HEK293 (cell line): ENCODE results near the gene LRRC46.

Experiments used
- CTCF ChIA-PET: fragments of 350-600 bp; formaldehyde crosslinking; extraction: SDS; loops from one replicate; lab custom pipeline; 2021; ENCODE audit warnings: antibody characterized with exemption; lab: Yijun Ruan, JAX
- POLR2A ChIA-PET: fragments of 300-600 bp; formaldehyde crosslinking; extraction: SDS; loops from one replicate; lab custom pipeline; 2020; ENCODE audit warnings: antibody characterized with exemption, inconsistent platforms; lab: Yijun Ruan, JAX
- H3K27ac ChIP-seq: fragments of 200-500 bp; sonication (Bioruptor generic); 2 replicates; pipeline ENCODE4 v1.5.1; 2014; ENCODE audit warnings: low read depth, low read length, control low read depth, inconsistent platforms; ENCODE audit errors: extremely low read depth
- H3K36me3 ChIP-seq, 2 experiments: fragments of 200-500 bp in 1 of 2; sonication (Bioruptor generic) in 1 of 2; 1 replicate in 1 of 2; 2 replicates in 1 of 2; pipeline ENCODE4 v1.5.1; 2014 to 2017; ENCODE audit warnings: inconsistent platforms in 2 of 2, low read length in 2 of 2; ENCODE audit not compliant: control insufficient read depth in 2 of 2, insufficient read depth in 1 of 2
- H3K4me1 ChIP-seq: fragments of 200-500 bp; sonication (Bioruptor generic); 2 replicates; pipeline ENCODE4 v1.5.1; 2014; ENCODE audit warnings: mild to moderate bottlenecking, low read length, inconsistent platforms; ENCODE audit not compliant: control insufficient read depth, insufficient read depth
- H3K4me3 ChIP-seq: 2 replicates; pipeline ENCODE4 v1.5.1; 2011; ENCODE audit warnings: low read depth, mild to moderate bottlenecking, control low read depth, low read length, moderate library complexity
- H3K9me3 ChIP-seq: fragments of 200-500 bp; sonication (Bioruptor generic); 2 replicates; pipeline ENCODE4 v1.5.1; 2014; ENCODE audit warnings: low read depth, low read length, inconsistent platforms; ENCODE audit not compliant: control insufficient read depth, insufficient read depth
- BCL11A ChIP-seq: fragments of 450-650 bp; formaldehyde crosslinking; IDR thresholded peaks from 2 replicates; pipeline ENCODE4 v1.5.1; 2016; ENCODE audit warnings: low read depth, missing biosample characterization, missing genetic modification characterization
- GFI1B ChIP-seq: fragments of 450-650 bp; formaldehyde crosslinking; IDR thresholded peaks from 2 replicates; pipeline ENCODE4 v1.5.1; 2016; ENCODE audit warnings: missing biosample characterization, missing genetic modification characterization
- KLF16 ChIP-seq: fragments of 450-650 bp; formaldehyde crosslinking; IDR thresholded peaks from 2 replicates; pipeline ENCODE4 v1.5.1; 2017; ENCODE audit warnings: missing biosample characterization, missing genetic modification characterization
- SALL2 ChIP-seq: fragments of 450-650 bp; formaldehyde crosslinking; IDR thresholded peaks from 2 replicates; pipeline ENCODE4 v1.5.0; 2017; ENCODE audit warnings: missing biosample characterization, mild to moderate bottlenecking, missing genetic modification characterization, borderline replicate concordance
- SCRT2 ChIP-seq: fragments of 450-650 bp; formaldehyde crosslinking; IDR thresholded peaks from 2 replicates; pipeline ENCODE4 v1.5.1; 2016; ENCODE audit warnings: missing biosample characterization, missing genetic modification characterization
- ZBTB20 ChIP-seq: fragments of 450-650 bp; formaldehyde crosslinking; IDR thresholded peaks from 2 replicates; pipeline ENCODE4 v1.5.1; 2016; ENCODE audit warnings: missing biosample characterization, missing genetic modification characterization
- ZFP3 ChIP-seq: fragments of 450-650 bp; formaldehyde crosslinking; IDR thresholded peaks from 2 replicates; pipeline ENCODE4 v1.5.1; 2016; ENCODE audit warnings: low read depth, missing biosample characterization, missing genetic modification characterization
- ZNF10 ChIP-seq: fragments of 450-650 bp; formaldehyde crosslinking; IDR thresholded peaks from 2 replicates; pipeline ENCODE4 v1.5.1; 2017; ENCODE audit warnings: missing biosample characterization, missing genetic modification characterization
- ZNF112 ChIP-seq: fragments of 450-650 bp; formaldehyde crosslinking; IDR thresholded peaks from 2 replicates; pipeline ENCODE4 v1.5.0; 2017; ENCODE audit warnings: missing biosample characterization, missing genetic modification characterization
- ZNF121 ChIP-seq: fragments of 450-650 bp; formaldehyde crosslinking; IDR thresholded peaks from 2 replicates; pipeline ENCODE4 v1.5.1; 2016; ENCODE audit warnings: missing biosample characterization, missing genetic modification characterization
- ZNF169 ChIP-seq: fragments of 450-650 bp; formaldehyde crosslinking; IDR thresholded peaks from 2 replicates; pipeline ENCODE4 v1.5.1; 2016; ENCODE audit warnings: missing biosample characterization, missing genetic modification characterization
- ZNF175 ChIP-seq: fragments of 450-650 bp; formaldehyde crosslinking; IDR thresholded peaks from 2 replicates; pipeline ENCODE4 v1.5.1; 2016; ENCODE audit warnings: missing biosample characterization, missing genetic modification characterization
- ZNF221 ChIP-seq: fragments of 450-650 bp; formaldehyde crosslinking; IDR thresholded peaks from 2 replicates; pipeline ENCODE4 v1.5.1; 2017; ENCODE audit warnings: missing biosample characterization, missing genetic modification characterization, borderline replicate concordance
- ZNF366 ChIP-seq: fragments of 450-650 bp; formaldehyde crosslinking; conservative IDR thresholded peaks from 2 replicates; pipeline ENCODE4 v1.5.1; 2016; ENCODE audit warnings: missing biosample characterization, missing genetic modification characterization
- ZNF416 ChIP-seq: fragments of 450-650 bp; formaldehyde crosslinking; IDR thresholded peaks from 2 replicates; pipeline ENCODE4 v1.5.1; 2016; ENCODE audit warnings: missing biosample characterization, missing genetic modification characterization
- ZNF426 ChIP-seq: fragments of 450-650 bp; formaldehyde crosslinking; IDR thresholded peaks from 2 replicates; pipeline ENCODE4 v1.5.1; 2017; ENCODE audit warnings: missing biosample characterization, missing genetic modification characterization, mild to moderate bottlenecking, inconsistent platforms, moderate library complexity
- ZNF791 ChIP-seq: fragments of 450-650 bp; formaldehyde crosslinking; IDR thresholded peaks from 2 replicates; pipeline ENCODE4 v1.5.1; 2016; ENCODE audit warnings: missing biosample characterization, missing genetic modification characterization
- TF ChIP-seq, protein P1 (sequence below): fragments of 450-650 bp; formaldehyde crosslinking; IDR thresholded peaks from 2 replicates; pipeline ENCODE4 v1.5.1; 2016; ENCODE audit warnings: missing biosample characterization, missing genetic modification characterization

LRRC46 gene

DNA sequence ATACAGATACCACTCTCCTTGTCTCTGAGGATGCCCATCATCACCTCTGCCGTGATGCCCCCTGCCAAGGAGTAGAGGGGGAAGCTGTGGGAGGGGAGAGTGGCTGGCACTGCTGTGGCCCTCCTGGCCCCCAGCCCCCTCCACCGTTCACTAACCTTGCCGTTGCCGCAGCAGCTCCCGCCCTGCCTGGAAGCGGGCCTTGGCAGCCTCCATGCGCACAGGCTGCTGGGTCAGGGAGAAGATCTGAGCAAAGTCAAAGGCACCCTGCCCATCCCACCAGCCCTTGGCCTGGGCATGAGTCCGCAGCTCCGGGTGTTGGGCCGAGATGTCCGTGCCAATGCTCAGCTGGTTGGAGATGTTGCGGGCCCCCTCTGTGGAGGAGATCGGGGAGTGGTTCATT, 7.2 kb downstream of the LRRC46 start:
- peaks cover 0 to 47% of the 10 kb centered on the region in 2 experiments; a peak in 1 of 3 replicates for H3K36me3 ChIP-seq
- no peak overlapping the region for H3K4me3 ChIP-seq
- no peak for TF ChIP-seq SALL2
- TF ChIP-seq ZNF791 (tag by site-specific recombination) = no peak
- no peak for TF ChIP-seq ZNF175 (tag by site-specific recombination)
- TF ChIP-seq, protein P1, sequence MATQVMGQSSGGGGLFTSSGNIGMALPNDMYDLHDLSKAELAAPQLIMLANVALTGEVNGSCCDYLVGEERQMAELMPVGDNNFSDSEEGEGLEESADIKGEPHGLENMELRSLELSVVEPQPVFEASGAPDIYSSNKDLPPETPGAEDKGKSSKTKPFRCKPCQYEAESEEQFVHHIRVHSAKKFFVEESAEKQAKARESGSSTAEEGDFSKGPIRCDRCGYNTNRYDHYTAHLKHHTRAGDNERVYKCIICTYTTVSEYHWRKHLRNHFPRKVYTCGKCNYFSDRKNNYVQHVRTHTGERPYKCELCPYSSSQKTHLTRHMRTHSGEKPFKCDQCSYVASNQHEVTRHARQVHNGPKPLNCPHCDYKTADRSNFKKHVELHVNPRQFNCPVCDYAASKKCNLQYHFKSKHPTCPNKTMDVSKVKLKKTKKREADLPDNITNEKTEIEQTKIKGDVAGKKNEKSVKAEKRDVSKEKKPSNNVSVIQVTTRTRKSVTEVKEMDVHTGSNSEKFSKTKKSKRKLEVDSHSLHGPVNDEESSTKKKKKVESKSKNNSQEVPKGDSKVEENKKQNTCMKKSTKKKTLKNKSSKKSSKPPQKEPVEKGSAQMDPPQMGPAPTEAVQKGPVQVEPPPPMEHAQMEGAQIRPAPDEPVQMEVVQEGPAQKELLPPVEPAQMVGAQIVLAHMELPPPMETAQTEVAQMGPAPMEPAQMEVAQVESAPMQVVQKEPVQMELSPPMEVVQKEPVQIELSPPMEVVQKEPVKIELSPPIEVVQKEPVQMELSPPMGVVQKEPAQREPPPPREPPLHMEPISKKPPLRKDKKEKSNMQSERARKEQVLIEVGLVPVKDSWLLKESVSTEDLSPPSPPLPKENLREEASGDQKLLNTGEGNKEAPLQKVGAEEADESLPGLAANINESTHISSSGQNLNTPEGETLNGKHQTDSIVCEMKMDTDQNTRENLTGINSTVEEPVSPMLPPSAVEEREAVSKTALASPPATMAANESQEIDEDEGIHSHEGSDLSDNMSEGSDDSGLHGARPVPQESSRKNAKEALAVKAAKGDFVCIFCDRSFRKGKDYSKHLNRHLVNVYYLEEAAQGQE (tag by site-specific recombination) = no peak
- TF ChIP-seq ZNF416 (tag by site-specific recombination) = no peak
- TF ChIP-seq GFI1B (tag by site-specific recombination) = no peak
- no peak for TF ChIP-seq ZFP3 (tag by site-specific recombination)
- TF ChIP-seq KLF16 (tag by site-specific recombination) = no peak
- TF ChIP-seq BCL11A (tag by site-specific recombination) = no peak
- TF ChIP-seq ZNF366 (tag by site-specific recombination) = no peak
- no peak for TF ChIP-seq ZNF221 (tag by site-specific recombination)
- no peaks in the 10 kb centered on the region for H3K9me3 ChIP-seq
- H3K27ac ChIP-seq = no peak overlapping the region
- ChIA-PET POLR2A (interaction anchor here (1.0 to 1.2 kb wide), 2 partner anchors 55 to 57 kb away, joined by 4 read pairs; partner anchors contain the start of gene SP2), CTCF (interaction anchor here (1.7 to 19.4 kb wide), 2 partner anchors 48 to 132 kb away, joined by 5 to 837 read pairs; partner anchors contain the start of genes CDK5RAP3 and SP2)
- H3K4me1 ChIP-seq = no peaks in the 10 kb centered on the region; the same call in 1 of the 2 replicates

- TF ChIP-seq ZBTB20 (no peak), SCRT2 (tag by site-specific recombination) (peak; percentile 59; the same call in 1 of the 2 replicates), ZNF112 (tag by site-specific recombination) (no peak), ZNF121 (tag by site-specific recombination) (no peak), ZNF426 (tag by site-specific recombination) (no peak), ZNF10 (tag by site-specific recombination) (no peak), ZNF169 (tag by site-specific recombination) (no peak)
- H3K4me1 ChIP-seq = no peaks in the 10 kb centered on the region; the same call in 1 of the 2 replicates
- CTCF ChIA-PET = interaction anchor here (0.7 to 19.4 kb wide), 3 partner anchors 17 to 132 kb away, joined by 4 to 837 read pairs (median 5); partner anchors contain the start of genes CDK5RAP3, OSBPL7 and SP2
- no peak overlapping the region for H3K27ac ChIP-seq
- POLR2A ChIA-PET = interaction anchor here (1.0 to 2.6 kb wide), 2 partner anchors 7 to 56 kb away, joined by 4 to 27 read pairs; partner anchors contain the start of genes LRRC46, MRPL10 and SP2
- H3K4me3 ChIP-seq = no peak overlapping the region
- H3K36me3 ChIP-seq = peaks cover 0 to 47% of the 10 kb centered on the region in 2 experiments; a peak in 1 of 3 replicates
- no peaks in the 10 kb centered on the region for H3K9me3 ChIP-seq
These were observed 7.6 kb downstream of the LRRC46 start for GRCh38 chr17:47839071-47839470.
